ENCODE measurements around the gene TDRKH. TPM values are rescaled to one million over a fixed set of nuclear protein-coding genes. Genes with fewer than 3 reads are reported as not detected.

TDRKH gene
- total and polyA plus RNA-seq, 2 of the 13 experiments (the other 11 are each of a cell fraction or from before 2014, with no cell fraction given): 3.9 to 5.4 TPM

DNA sequence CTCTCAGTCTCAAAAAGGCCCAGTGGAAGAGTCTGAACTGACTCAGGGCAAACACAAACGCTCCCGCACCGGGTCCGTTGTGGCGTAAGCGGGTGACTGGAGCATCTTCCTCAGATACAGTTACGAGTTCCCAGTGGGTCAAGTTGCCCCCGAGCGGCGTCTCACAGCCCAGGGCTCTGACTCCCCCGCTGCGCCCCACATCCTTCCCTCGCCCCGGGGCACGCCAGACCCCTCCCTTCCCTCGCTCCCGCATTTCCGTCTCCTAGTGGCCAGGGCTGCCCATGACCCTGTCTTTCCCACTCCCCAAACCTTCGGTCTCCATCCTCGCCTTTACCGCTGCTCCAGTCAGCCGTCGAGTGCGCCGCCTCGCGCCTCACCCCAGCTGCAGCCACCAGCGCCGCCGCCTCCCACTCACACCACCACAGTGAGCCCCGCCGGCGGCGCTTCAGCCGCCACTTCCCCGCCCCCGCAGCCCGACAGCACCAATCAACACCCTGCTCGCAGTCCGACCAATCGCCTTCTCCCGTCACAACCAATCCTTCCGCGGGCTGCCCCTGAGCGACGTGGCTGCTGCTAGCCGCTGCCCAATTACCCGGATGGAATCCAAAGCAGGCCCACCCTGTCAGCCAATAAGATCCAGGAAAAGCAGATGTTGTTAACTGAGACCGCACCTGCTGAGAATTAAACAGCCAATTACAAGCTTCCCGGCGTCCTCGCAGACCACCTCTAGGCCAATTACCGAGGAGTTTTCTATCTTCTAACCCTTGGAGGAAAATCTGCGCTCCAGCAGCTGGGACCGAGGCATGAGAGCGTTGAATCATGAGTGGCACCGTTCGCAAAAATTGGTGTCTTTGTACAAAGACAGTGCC lies at the start of gene TDRKH (continued):
- TF ChIP-seq, protein P1, sequence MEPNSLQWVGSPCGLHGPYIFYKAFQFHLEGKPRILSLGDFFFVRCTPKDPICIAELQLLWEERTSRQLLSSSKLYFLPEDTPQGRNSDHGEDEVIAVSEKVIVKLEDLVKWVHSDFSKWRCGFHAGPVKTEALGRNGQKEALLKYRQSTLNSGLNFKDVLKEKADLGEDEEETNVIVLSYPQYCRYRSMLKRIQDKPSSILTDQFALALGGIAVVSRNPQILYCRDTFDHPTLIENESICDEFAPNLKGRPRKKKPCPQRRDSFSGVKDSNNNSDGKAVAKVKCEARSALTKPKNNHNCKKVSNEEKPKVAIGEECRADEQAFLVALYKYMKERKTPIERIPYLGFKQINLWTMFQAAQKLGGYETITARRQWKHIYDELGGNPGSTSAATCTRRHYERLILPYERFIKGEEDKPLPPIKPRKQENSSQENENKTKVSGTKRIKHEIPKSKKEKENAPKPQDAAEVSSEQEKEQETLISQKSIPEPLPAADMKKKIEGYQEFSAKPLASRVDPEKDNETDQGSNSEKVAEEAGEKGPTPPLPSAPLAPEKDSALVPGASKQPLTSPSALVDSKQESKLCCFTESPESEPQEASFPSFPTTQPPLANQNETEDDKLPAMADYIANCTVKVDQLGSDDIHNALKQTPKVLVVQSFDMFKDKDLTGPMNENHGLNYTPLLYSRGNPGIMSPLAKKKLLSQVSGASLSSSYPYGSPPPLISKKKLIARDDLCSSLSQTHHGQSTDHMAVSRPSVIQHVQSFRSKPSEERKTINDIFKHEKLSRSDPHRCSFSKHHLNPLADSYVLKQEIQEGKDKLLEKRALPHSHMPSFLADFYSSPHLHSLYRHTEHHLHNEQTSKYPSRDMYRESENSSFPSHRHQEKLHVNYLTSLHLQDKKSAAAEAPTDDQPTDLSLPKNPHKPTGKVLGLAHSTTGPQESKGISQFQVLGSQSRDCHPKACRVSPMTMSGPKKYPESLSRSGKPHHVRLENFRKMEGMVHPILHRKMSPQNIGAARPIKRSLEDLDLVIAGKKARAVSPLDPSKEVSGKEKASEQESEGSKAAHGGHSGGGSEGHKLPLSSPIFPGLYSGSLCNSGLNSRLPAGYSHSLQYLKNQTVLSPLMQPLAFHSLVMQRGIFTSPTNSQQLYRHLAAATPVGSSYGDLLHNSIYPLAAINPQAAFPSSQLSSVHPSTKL (CRISPR knock-in tag; IDR thresholded peaks at IDR 0.05): peak; percentile 44
- TF ChIP-seq GABPB1 (CRISPR knock-in tag; IDR thresholded peaks at IDR 0.05): peak; percentile 79; the same call in 1 of the 2 replicates
- TF ChIP-seq ATF1 (CRISPR knock-in tag; IDR thresholded peaks at IDR 0.05): peak; percentile 82
- no peak for TF ChIP-seq HNRNPH1 (optimal IDR thresholded peaks at IDR 0.05; ENCODE audit: low read depth, low read length)
- 0 out of 2 replicates have a peak, but pooled peaks have one; percentile 55 for TF ChIP-seq ZNF557 (CRISPR knock-in tag; IDR thresholded peaks at IDR 0.05)
- TF ChIP-seq, protein P2, sequence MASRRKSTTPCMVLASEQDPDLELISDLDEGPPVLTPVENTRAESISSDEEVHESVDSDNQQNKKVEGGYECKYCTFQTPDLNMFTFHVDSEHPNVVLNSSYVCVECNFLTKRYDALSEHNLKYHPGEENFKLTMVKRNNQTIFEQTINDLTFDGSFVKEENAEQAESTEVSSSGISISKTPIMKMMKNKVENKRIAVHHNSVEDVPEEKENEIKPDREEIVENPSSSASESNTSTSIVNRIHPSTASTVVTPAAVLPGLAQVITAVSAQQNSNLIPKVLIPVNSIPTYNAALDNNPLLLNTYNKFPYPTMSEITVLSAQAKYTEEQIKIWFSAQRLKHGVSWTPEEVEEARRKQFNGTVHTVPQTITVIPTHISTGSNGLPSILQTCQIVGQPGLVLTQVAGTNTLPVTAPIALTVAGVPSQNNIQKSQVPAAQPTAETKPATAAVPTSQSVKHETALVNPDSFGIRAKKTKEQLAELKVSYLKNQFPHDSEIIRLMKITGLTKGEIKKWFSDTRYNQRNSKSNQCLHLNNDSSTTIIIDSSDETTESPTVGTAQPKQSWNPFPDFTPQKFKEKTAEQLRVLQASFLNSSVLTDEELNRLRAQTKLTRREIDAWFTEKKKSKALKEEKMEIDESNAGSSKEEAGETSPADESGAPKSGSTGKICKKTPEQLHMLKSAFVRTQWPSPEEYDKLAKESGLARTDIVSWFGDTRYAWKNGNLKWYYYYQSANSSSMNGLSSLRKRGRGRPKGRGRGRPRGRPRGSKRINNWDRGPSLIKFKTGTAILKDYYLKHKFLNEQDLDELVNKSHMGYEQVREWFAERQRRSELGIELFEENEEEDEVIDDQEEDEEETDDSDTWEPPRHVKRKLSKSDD (CRISPR knock-in tag; IDR thresholded peaks at IDR 0.05; ENCODE audit: low read depth): 0 out of 2 replicates have a peak, but pooled peaks have one; percentile 54
- no peak for TF ChIP-seq SP1 (IDR thresholded peaks at IDR 0.05)
- TF ChIP-seq SP1 (CRISPR knock-in tag; IDR thresholded peaks at IDR 0.05): peak; percentile 43; the same call in 1 of the 2 replicates
- TF ChIP-seq GTF2F1 (IDR thresholded peaks at IDR 0.05; ENCODE audit: low read length): no peak
- peak; percentile 74; the same call in 1 of the 2 replicates for TF ChIP-seq ZSCAN29 (CRISPR knock-in tag; conservative IDR thresholded peaks at IDR 0.05)
- peak; percentile 89; the same call in 1 of the 2 replicates for TF ChIP-seq KLF15 (CRISPR knock-in tag; IDR thresholded peaks at IDR 0.05; ENCODE audit: borderline replicate concordance)
- TF ChIP-seq ZNF747 (CRISPR knock-in tag; IDR thresholded peaks at IDR 0.05; ENCODE audit: borderline replicate concordance): peak; percentile 95; the same call in 1 of the 2 replicates
- TF ChIP-seq CHCHD3 (CRISPR knock-in tag; IDR thresholded peaks at IDR 0.05): peak; percentile 92; the same call in 1 of the 2 replicates
- TF ChIP-seq, protein P3, sequence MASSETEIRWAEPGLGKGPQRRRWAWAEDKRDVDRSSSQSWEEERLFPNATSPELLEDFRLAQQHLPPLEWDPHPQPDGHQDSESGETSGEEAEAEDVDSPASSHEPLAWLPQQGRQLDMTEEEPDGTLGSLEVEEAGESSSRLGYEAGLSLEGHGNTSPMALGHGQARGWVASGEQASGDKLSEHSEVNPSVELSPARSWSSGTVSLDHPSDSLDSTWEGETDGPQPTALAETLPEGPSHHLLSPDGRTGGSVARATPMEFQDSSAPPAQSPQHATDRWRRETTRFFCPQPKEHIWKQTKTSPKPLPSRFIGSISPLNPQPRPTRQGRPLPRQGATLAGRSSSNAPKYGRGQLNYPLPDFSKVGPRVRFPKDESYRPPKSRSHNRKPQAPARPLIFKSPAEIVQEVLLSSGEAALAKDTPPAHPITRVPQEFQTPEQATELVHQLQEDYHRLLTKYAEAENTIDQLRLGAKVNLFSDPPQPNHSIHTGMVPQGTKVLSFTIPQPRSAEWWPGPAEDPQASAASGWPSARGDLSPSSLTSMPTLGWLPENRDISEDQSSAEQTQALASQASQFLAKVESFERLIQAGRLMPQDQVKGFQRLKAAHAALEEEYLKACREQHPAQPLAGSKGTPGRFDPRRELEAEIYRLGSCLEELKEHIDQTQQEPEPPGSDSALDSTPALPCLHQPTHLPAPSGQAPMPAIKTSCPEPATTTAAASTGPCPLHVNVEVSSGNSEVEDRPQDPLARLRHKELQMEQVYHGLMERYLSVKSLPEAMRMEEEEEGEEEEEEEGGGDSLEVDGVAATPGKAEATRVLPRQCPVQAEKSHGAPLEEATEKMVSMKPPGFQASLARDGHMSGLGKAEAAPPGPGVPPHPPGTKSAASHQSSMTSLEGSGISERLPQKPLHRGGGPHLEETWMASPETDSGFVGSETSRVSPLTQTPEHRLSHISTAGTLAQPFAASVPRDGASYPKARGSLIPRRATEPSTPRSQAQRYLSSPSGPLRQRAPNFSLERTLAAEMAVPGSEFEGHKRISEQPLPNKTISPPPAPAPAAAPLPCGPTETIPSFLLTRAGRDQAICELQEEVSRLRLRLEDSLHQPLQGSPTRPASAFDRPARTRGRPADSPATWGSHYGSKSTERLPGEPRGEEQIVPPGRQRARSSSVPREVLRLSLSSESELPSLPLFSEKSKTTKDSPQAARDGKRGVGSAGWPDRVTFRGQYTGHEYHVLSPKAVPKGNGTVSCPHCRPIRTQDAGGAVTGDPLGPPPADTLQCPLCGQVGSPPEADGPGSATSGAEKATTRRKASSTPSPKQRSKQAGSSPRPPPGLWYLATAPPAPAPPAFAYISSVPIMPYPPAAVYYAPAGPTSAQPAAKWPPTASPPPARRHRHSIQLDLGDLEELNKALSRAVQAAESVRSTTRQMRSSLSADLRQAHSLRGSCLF (CRISPR knock-in tag; IDR thresholded peaks at IDR 0.05; ENCODE audit: borderline replicate concordance): 0 out of 2 replicates have a peak, but pooled peaks have one; percentile 39
- TF ChIP-seq JUND (CRISPR knock-in tag; IDR thresholded peaks at IDR 0.05): peak; percentile 38; the same call in 1 of the 2 replicates
